22Rv1 (cell line): ENCODE results near the gene SCN8A.

Source experiments
- H3K27ac ChIP-seq: fragments of 450-650 bp; 2 replicates; pipeline ENCODE4 v1.5.1; 2017
- ZFX ChIP-seq: fragments of 450-650 bp; IDR thresholded peaks from 2 replicates; pipeline ENCODE4 v1.6.1; 2017; ENCODE audit warnings: antibody characterized with exemption, borderline replicate concordance
- TF ChIP-seq, protein P1 (sequence below): fragments of 450-650 bp; IDR thresholded peaks from 2 replicates; pipeline ENCODE4 v1.5.1; 2017; ENCODE audit warnings: mild to moderate bottlenecking

SCN8A gene

GRCh38 chr12:51847643-51848325, 256.8 kb downstream of the SCN8A start:
- TF ChIP-seq ZFX = no peak
- TF ChIP-seq, protein P1, sequence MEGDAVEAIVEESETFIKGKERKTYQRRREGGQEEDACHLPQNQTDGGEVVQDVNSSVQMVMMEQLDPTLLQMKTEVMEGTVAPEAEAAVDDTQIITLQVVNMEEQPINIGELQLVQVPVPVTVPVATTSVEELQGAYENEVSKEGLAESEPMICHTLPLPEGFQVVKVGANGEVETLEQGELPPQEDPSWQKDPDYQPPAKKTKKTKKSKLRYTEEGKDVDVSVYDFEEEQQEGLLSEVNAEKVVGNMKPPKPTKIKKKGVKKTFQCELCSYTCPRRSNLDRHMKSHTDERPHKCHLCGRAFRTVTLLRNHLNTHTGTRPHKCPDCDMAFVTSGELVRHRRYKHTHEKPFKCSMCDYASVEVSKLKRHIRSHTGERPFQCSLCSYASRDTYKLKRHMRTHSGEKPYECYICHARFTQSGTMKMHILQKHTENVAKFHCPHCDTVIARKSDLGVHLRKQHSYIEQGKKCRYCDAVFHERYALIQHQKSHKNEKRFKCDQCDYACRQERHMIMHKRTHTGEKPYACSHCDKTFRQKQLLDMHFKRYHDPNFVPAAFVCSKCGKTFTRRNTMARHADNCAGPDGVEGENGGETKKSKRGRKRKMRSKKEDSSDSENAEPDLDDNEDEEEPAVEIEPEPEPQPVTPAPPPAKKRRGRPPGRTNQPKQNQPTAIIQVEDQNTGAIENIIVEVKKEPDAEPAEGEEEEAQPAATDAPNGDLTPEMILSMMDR = no peak
- H3K27ac ChIP-seq = no peak overlapping the region

GRCh38 chr12:51848326-51848727, 257.3 kb downstream of the SCN8A start, which contains the start of gene FIGNL2:
Gene FIGNL2 (minus strand): TSS chr12:51848718. CDS start chr12:51822413, 26,305 bp downstream.
- H3K27ac ChIP-seq = no peak within 1 kb of the TSS
- no peak for TF ChIP-seq ZFX
- TF ChIP-seq, protein P1 = no peak

DNA sequence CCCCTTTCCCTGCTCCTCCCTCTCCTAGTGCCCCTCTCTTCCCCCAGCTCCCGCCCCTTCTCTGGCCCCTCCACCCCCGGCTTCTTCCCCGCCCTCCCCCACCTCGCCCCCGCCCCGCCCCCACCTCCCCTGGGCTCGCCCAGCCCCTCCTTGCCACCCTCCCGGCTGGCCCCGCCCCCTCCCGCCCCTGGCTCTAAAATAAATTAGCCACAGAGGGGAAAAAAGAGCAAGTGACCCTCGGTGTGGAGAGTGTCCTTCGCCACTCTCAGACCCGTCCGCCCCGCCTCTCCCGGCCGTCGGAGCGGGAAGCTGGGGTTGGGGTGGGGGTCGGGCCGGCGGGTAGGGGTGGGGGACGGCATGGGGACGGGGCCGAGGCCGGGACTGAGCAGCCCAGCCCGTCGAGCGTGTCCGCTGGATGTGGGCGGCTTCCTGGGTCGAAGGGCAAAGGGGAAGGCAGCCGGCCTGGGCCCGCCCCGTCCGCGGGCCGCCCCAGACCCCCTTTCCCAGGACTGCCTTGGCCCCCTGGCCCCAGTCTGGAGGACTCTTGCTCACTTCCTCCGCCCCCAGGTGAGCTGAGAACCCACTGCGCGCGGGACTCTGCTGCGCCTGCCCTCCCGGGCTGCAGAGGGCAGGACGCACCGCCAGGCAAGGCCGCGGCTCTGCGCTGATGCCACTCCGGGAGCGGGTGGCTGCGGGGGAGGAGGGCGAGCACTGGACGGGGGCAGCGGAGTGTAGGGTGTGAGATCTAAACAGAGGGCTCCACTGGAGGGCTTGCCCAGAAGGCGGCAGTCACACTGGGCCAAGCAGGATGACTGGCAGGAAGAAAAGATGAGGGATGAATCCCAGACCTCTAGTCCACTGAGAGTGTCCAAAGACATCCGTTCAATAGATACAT, 258.1 kb downstream of the SCN8A start:
- TF ChIP-seq, protein P1 = no peak
- no peak for TF ChIP-seq ZFX
- H3K27ac ChIP-seq = no peak overlapping the region

GRCh38 chr12:51850081-51850964, 259.3 kb downstream of the SCN8A start:
- no peak overlapping the region for H3K27ac ChIP-seq
- TF ChIP-seq, protein P1 = no peak
- TF ChIP-seq ZFX = no peak

DNA sequence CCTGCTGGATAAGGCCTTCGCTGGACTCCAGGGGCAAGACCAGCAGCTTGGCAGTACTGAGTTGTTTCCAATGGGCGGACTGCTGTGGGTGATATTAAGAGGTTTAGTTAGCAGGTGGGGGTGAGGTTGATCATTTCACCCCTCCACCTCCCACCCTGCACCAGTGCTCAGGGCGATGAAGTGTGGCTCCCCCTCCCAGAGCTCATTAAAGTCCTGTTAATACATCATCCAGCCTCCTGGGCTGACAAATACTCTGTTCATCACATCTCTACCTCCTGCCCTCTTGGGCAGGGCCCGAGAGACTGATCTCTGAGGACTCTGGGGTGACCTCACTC, 259.9 kb downstream of the SCN8A start:
- TF ChIP-seq ZFX = no peak
- TF ChIP-seq, protein P1 = no peak
- no peak overlapping the region for H3K27ac ChIP-seq

DNA sequence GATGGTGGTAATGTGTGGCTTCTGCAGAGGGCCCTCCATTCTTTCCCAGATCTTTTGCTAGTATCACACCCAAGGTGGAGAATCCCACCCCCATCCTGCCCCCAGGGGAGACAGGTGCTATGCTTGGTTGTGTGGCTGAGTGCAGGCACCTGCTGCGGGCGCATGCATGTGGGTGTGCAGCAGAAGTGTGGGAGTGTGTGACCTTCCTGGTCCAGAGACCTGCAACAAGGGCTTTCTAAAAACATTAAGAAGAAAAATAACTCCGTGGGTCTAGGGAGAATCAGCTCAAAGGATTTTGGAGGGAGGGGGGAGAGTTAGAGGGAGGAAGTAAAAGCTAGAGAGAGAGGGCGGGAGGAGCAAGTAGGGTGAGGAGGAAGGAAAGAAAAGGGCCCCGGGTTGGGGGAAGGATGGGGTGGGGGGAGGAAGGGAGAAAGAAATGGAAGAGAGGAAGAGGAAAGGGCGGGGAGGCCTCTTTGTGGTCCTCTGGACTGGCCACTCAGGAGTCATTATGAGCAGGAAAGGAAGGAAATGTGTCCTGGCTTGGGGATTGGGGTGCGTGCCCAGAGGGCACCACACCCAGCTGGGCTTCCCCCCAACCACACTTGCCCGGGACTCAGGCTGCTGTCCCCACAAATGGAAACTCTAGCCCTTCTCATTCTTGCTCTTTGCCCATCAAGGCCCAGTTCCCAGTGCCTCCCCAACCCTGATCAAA, 260.5 kb downstream of the SCN8A start:
- TF ChIP-seq ZFX = no peak
- TF ChIP-seq, protein P1 = no peak
- no peak overlapping the region for H3K27ac ChIP-seq
